H9 (cell line): ENCODE data around the gene FAM227A. TPM values are rescaled to one million over a fixed set of nuclear protein-coding genes. Genes with fewer than 3 reads are reported as not detected.
A peak's percentile ranks its signal among the peaks of the same experiment; 100 is the strongest.

Experiments used
- DNase-seq: peaks from one replicate; pipeline ENCODE4 v3.0.0-alpha.2; 2017
- H2AFZ ChIP-seq: one replicate; pipeline ENCODE4 v1.6.1; 2013; ENCODE audit warnings: mild to moderate bottlenecking, low read length, control low read depth, moderate library complexity
- H2AK5ac ChIP-seq: 2 replicates; pipeline ENCODE4 v1.6.1; 2013; ENCODE audit warnings: low read length, control low read depth, mixed read lengths; ENCODE audit not compliant: insufficient read length
- H2BK120ac ChIP-seq: one replicate; pipeline ENCODE4 v1.6.1; 2013; ENCODE audit warnings: low read depth, mild to moderate bottlenecking, low read length, control low read depth, inconsistent platforms; ENCODE audit not compliant: poor library complexity, severe bottlenecking
- H2BK12ac ChIP-seq: 2 replicates; pipeline ENCODE4 v1.6.1; 2013; ENCODE audit warnings: low read length, control low read depth, mixed read lengths, low read depth; ENCODE audit not compliant: insufficient read length
- H2BK15ac ChIP-seq: 2 replicates; pipeline ENCODE4 v1.6.1; 2013; ENCODE audit warnings: low read depth, low read length, control low read depth
- H2BK20ac ChIP-seq: one replicate; pipeline ENCODE4 v1.6.1; 2013; ENCODE audit warnings: low read depth, mild to moderate bottlenecking, low read length, control low read depth, inconsistent platforms; ENCODE audit not compliant: poor library complexity, severe bottlenecking
- H2BK5ac ChIP-seq: 2 replicates; pipeline ENCODE4 v1.6.1; 2013; ENCODE audit warnings: low read length, control low read depth, mixed read lengths; ENCODE audit not compliant: insufficient read length
- H3K14ac ChIP-seq: 2 replicates; pipeline ENCODE4 v1.6.1; 2013; ENCODE audit warnings: low read length, control low read depth; ENCODE audit not compliant: insufficient read depth
- H3K18ac ChIP-seq: 2 replicates; pipeline ENCODE4 v1.6.1; 2013; ENCODE audit warnings: low read depth, mild to moderate bottlenecking, mixed read lengths, low read length, control low read depth; ENCODE audit not compliant: insufficient read length
- H3K23ac ChIP-seq: 2 replicates; pipeline ENCODE4 v1.6.1; 2013; ENCODE audit warnings: low read length, control low read depth, mixed read lengths, low read depth; ENCODE audit not compliant: insufficient read length
- H3K23me2 ChIP-seq: 2 replicates; pipeline ENCODE4 v1.6.1; 2013; ENCODE audit warnings: low read depth, mild to moderate bottlenecking, mixed read lengths, low read length, control low read depth; ENCODE audit not compliant: insufficient read length, poor library complexity, severe bottlenecking
- H3K27ac ChIP-seq: 2 replicates; pipeline ENCODE4 v1.5.1; 2013; ENCODE audit warnings: low read length, control low read depth, mixed read lengths, low read depth; ENCODE audit not compliant: insufficient read length
- H3K27me3 ChIP-seq: 2 replicates; pipeline ENCODE4 v1.6.1; 2013; ENCODE audit warnings: low read length, control low read depth, inconsistent platforms; ENCODE audit not compliant: insufficient read depth
- H3K4ac ChIP-seq: 2 replicates; pipeline ENCODE4 v1.6.1; 2013; ENCODE audit warnings: low read depth, mild to moderate bottlenecking, control low read depth, inconsistent platforms, low read length, moderate library complexity
- H3K4me1 ChIP-seq: 2 replicates; pipeline ENCODE4 v1.6.1; 2013; ENCODE audit warnings: low read length, control low read depth, inconsistent platforms; ENCODE audit not compliant: insufficient read depth
- H3K4me2 ChIP-seq: 2 replicates; pipeline ENCODE4 v1.6.1; 2013; ENCODE audit warnings: low read length, control low read depth, mixed read lengths; ENCODE audit not compliant: insufficient read length, insufficient read depth
- H3K56ac ChIP-seq: 2 replicates; pipeline ENCODE4 v1.6.1; 2013; ENCODE audit warnings: low read depth, mild to moderate bottlenecking, mixed read lengths, low read length, control low read depth; ENCODE audit not compliant: insufficient read length
- H3K79me1 ChIP-seq: 2 replicates; pipeline ENCODE4 v1.6.1; 2013; ENCODE audit warnings: low read depth, mild to moderate bottlenecking, moderate library complexity, low read length, control low read depth, inconsistent platforms; ENCODE audit not compliant: insufficient read depth, poor library complexity, severe bottlenecking
- H3K79me2 ChIP-seq: 2 replicates; pipeline ENCODE4 v1.6.1; 2013; ENCODE audit warnings: low read length, control low read depth, inconsistent platforms; ENCODE audit not compliant: insufficient read depth
- H3K9ac ChIP-seq: 2 replicates; pipeline ENCODE4 v1.6.1; 2013; ENCODE audit warnings: low read length, control low read depth, mixed read lengths; ENCODE audit not compliant: insufficient read length; ENCODE audit errors: extremely low read depth
- H3K9me3 ChIP-seq: one replicate; pipeline ENCODE4 v1.6.1; 2013; ENCODE audit warnings: low read depth, low read length, inconsistent platforms; ENCODE audit not compliant: control insufficient read depth
- H3T11ph ChIP-seq: one replicate; pipeline ENCODE4 v1.6.1; 2013; ENCODE audit warnings: mild to moderate bottlenecking, low read length, control low read depth, inconsistent platforms
- H4K20me1 ChIP-seq: one replicate; pipeline ENCODE4 v1.6.1; 2013; ENCODE audit not compliant: control insufficient read depth, insufficient read length, insufficient read depth
- H4K5ac ChIP-seq: 2 replicates; pipeline ENCODE4 v1.6.1; 2013; ENCODE audit warnings: low read depth, mild to moderate bottlenecking, mixed read lengths, low read length, control low read depth; ENCODE audit not compliant: insufficient read length
- H4K8ac ChIP-seq: replicated peaks from 2 replicates; pipeline ENCODE4 v1.6.1; 2013; ENCODE audit warnings: low read length, control low read depth, mixed read lengths, low read depth; ENCODE audit not compliant: insufficient read length
- H4K91ac ChIP-seq: 2 replicates; pipeline ENCODE4 v1.6.1; 2013; ENCODE audit warnings: low read depth, mild to moderate bottlenecking, moderate library complexity, mixed read lengths, low read length, control low read depth; ENCODE audit not compliant: insufficient read length
- H3K27ac Mint-ChIP-seq, 3 experiments: 2 replicates in 2 of 3; 3 replicates in 1 of 3; pipeline ENCODE4 v1.8.0; 2020 to 2021; ENCODE audit warnings: mixed read lengths in 3 of 3, mild to moderate bottlenecking in 1 of 3, moderate library complexity in 1 of 3
- H3K27me3 Mint-ChIP-seq: 2 replicates; pipeline ENCODE4 v1.8.0; 2021; ENCODE audit warnings: low read depth, mild to moderate bottlenecking, moderate library complexity, mixed read lengths
- H3K36me3 Mint-ChIP-seq, 3 experiments: 2 replicates in 2 of 3; 3 replicates in 1 of 3; pipeline ENCODE4 v1.8.0; 2020 to 2021; ENCODE audit warnings: low read depth in 3 of 3, mixed read lengths in 3 of 3; ENCODE audit not compliant: insufficient read depth in 1 of 3
- H3K4me1 Mint-ChIP-seq, 2 experiments: 2 replicates each; pipeline ENCODE4 v1.8.0; 2020; ENCODE audit warnings: mixed read lengths in 2 of 2
- H3K4me3 Mint-ChIP-seq, 2 experiments: 2 replicates in 1 of 2; 3 replicates in 1 of 2; pipeline ENCODE4 v1.8.0; 2020 to 2021; ENCODE audit warnings: mild to moderate bottlenecking in 2 of 2, mixed read lengths in 2 of 2, moderate library complexity in 1 of 2
- H3K9me3 Mint-ChIP-seq, 2 experiments: 2 replicates in 1 of 2; 3 replicates in 1 of 2; pipeline ENCODE4 v1.8.0; 2020; ENCODE audit warnings: mild to moderate bottlenecking in 2 of 2, mixed read lengths in 2 of 2, moderate library complexity in 1 of 2
- WGBS: extraction: QIAGEN DNeasy Blood & Tissue Kit; methylation state at CpG from one replicate; pipeline ENCODE4 v1.1.7; 2013; ENCODE audit warnings: missing lambda C conversion rate, low lambda C conversion rate, mixed read lengths; ENCODE audit not compliant: insufficient read length; ENCODE audit errors: extremely low coverage; 5-methylcytosine and 5-hydroxymethylcytosine counted together
- total RNA-seq: library from RNA; stranded (reverse); gene quantifications from 2 replicates; pipeline ENCODE4 v1.2.1, GENCODE V29; 2021
- TF ChIP-seq, protein P1 (sequence below): fragments of 200-600 bp; sonication (generic); conservative IDR thresholded peaks from 3 replicates; pipeline ENCODE4 v1.8.0; 2021; ENCODE audit warnings: antibody characterized with exemption, mild to moderate bottlenecking

FAM227A gene
- total RNA-seq, 1 experiment from 2014 or later = 3.6 TPM

DNA sequence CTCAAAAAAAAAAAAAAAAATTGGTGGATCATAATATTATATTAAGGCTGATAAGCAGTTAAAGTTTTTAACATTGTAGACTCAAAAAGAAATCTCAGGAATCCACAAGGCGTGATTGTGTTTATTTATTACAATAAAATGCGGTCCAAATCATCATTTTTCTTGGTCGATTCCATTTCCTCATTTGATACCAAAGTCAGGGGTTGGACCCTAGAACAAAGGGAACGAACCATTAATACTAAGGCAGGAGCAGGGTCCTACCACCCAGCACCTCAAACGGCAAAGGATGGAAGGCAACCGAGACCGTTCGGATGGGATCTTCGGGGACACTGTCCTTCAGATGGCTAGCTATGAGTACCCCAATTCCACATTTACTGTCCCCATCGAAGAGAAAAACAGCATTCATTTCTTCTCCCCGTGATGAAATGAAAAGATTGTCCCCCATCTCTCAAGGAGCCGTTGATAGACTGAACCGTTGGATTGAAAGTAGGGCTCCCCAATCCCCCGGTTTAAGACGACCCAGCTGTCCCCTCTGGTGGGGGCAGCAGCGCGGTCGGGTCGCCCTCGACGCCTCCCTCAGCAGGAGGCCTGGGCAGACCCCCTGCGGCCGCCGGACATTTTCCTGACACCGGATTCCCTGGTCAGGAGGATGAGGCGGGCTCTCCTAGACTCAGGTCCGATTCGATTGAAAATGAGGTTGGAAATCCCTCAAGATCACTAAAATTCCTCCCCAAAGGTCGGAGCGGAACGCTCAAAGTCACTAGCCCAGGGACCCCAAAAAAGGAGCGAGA, 86.8 kb downstream of the FAM227A start:
- Histone ChIP-seq H3K18ac (peak overlapping the region; percentile 98), H3K23ac (no peak overlapping the region), H4K8ac (no peak overlapping the region), H3K79me2 (no peaks in the 10 kb centered on the region), H4K20me1 (no peaks in the 10 kb centered on the region), H4K5ac (peak overlapping the region; percentile 5), H2BK20ac (no peak overlapping the region), H2AFZ (no peak overlapping the region), H3K9me3 (no peaks in the 10 kb centered on the region), H2BK120ac (no peak overlapping the region), H3K56ac (no peak overlapping the region), H2BK5ac (no peak overlapping the region), H3K27me3 (no peaks in the 10 kb centered on the region), H3K9ac (peak overlapping the region; percentile 91), H3K4me2 (peak overlapping the region; percentile 67), H2BK15ac (no peak overlapping the region), H3K23me2 (peaks cover 18% of the 10 kb centered on the region), H3K4ac (peak overlapping the region; percentile 22; the same call in 1 of the 2 replicates), H2BK12ac (no peak overlapping the region), H3T11ph (no peak overlapping the region), H3K4me1 (peaks cover 5% of the 10 kb centered on the region), H3K14ac (peak overlapping the region; percentile 96), H3K79me1 (no peaks in the 10 kb centered on the region), H2AK5ac (no peak overlapping the region), H4K91ac (no peak overlapping the region), H3K27ac (no peak overlapping the region)
- TF ChIP-seq, protein P1, sequence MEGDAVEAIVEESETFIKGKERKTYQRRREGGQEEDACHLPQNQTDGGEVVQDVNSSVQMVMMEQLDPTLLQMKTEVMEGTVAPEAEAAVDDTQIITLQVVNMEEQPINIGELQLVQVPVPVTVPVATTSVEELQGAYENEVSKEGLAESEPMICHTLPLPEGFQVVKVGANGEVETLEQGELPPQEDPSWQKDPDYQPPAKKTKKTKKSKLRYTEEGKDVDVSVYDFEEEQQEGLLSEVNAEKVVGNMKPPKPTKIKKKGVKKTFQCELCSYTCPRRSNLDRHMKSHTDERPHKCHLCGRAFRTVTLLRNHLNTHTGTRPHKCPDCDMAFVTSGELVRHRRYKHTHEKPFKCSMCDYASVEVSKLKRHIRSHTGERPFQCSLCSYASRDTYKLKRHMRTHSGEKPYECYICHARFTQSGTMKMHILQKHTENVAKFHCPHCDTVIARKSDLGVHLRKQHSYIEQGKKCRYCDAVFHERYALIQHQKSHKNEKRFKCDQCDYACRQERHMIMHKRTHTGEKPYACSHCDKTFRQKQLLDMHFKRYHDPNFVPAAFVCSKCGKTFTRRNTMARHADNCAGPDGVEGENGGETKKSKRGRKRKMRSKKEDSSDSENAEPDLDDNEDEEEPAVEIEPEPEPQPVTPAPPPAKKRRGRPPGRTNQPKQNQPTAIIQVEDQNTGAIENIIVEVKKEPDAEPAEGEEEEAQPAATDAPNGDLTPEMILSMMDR = no peak
- Mint-ChIP-seq H3K27me3 (peaks cover 8% of the 10 kb centered on the region), H3K36me3 (no peaks in the 10 kb centered on the region), H3K4me1 (peaks cover 26 to 27% of the 10 kb centered on the region in 2 experiments), H3K9me3 (no peaks in the 10 kb centered on the region; a peak in 1 of 5 replicates), H3K4me3 (peak overlapping the region; percentile 88 to 94), H3K27ac (peak overlapping the region; percentile 93 to 99 (median 98))
- no CpG with 5 or more reads among the region's 32 CpGs for WGBS
- no peak for DNase-seq
